RWPE2 (cell line): Measurements from ENCODE around the gene CHCHD6.
"Not testable (repeated sequence)": the region's sequence is repeated elsewhere in the genome, so short reads cannot be mapped to it uniquely, and the experiment has no call there.

Source experiments
- ATAC-seq: fragments of 200-7000 bp; cut with Tn5 transposase; 3 replicates; pipeline ENCODE4 v1.9.1; 2021; ENCODE audit warnings: low read depth
- DNase-seq: peaks from one replicate; pipeline ENCODE4 v3.0.0-alpha.2; 2020; ENCODE audit warnings: low spot score
- H3K27ac ChIP-seq: fragments of 450-650 bp; 2 replicates; pipeline ENCODE4 v1.5.1; 2017; ENCODE audit warnings: mild to moderate bottlenecking; ENCODE audit not compliant: poor library complexity, severe bottlenecking
- H3K27me3 ChIP-seq: fragments of 250-450 bp; sonication (Bioruptor Pico); 2 replicates; pipeline ENCODE4 v1.5.1; 2021; ENCODE audit warnings: mild to moderate bottlenecking, moderate library complexity; ENCODE audit not compliant: insufficient read depth, poor library complexity, severe bottlenecking
- H3K36me3 ChIP-seq: fragments of 250-450 bp; sonication (Bioruptor Pico); 2 replicates; pipeline ENCODE4 v1.5.1; 2020; ENCODE audit warnings: low read depth, mild to moderate bottlenecking, moderate library complexity
- H3K4me1 ChIP-seq: fragments of 250-450 bp; sonication (Bioruptor Pico); 2 replicates; pipeline ENCODE4 v1.5.1; 2021; ENCODE audit warnings: mild to moderate bottlenecking, moderate library complexity; ENCODE audit not compliant: insufficient read depth, poor library complexity, severe bottlenecking
- H3K4me3 ChIP-seq: fragments of 250-450 bp; sonication (Bioruptor Pico); 2 replicates; pipeline ENCODE4 v1.5.1; 2021; ENCODE audit warnings: mild to moderate bottlenecking, moderate library complexity; ENCODE audit not compliant: severe bottlenecking
- H3K9me3 ChIP-seq: fragments of 250-450 bp; sonication (Bioruptor Pico); 2 replicates; pipeline ENCODE4 v1.5.1; 2021; ENCODE audit warnings: mild to moderate bottlenecking, moderate library complexity; ENCODE audit not compliant: severe bottlenecking
- TF ChIP-seq, protein P1 (sequence below): fragments of 450-650 bp; IDR thresholded peaks from one replicate; pipeline ENCODE4 v1.5.1; 2017; ENCODE audit warnings: mild to moderate bottlenecking, moderate library complexity; ENCODE audit not compliant: poor library complexity, severe bottlenecking

CHCHD6 gene

DNA sequence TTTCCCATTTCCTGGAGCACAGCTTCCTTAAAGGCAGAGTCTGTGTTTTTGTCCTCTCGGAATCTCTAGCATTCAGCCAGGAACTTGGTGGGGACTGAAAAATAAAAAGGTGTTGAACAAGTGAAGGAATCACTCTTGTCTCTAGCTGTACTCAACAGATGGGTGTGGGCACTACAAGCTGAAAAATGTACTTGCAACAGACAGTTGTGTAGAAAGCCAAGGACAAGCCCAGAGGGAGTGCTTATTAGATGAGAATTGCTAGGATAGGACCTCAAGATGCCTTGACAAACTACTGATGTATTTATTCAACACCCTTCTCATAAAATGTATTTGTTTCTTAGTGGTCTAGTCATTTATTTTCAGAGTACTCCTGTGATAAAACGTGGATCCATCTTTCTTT lies 95.1 kb downstream of the CHCHD6 start:
- Histone ChIP-seq H3K9me3 (no peaks in the 10 kb centered on the region), H3K4me3 (no peak overlapping the region), H3K27ac (no peak overlapping the region), H3K36me3 (no peaks in the 10 kb centered on the region), H3K27me3 (no peaks in the 10 kb centered on the region), H3K4me1 (no peaks in the 10 kb centered on the region)
- ATAC-seq: no peak
- DNase-seq: no peak
- TF ChIP-seq, protein P1, sequence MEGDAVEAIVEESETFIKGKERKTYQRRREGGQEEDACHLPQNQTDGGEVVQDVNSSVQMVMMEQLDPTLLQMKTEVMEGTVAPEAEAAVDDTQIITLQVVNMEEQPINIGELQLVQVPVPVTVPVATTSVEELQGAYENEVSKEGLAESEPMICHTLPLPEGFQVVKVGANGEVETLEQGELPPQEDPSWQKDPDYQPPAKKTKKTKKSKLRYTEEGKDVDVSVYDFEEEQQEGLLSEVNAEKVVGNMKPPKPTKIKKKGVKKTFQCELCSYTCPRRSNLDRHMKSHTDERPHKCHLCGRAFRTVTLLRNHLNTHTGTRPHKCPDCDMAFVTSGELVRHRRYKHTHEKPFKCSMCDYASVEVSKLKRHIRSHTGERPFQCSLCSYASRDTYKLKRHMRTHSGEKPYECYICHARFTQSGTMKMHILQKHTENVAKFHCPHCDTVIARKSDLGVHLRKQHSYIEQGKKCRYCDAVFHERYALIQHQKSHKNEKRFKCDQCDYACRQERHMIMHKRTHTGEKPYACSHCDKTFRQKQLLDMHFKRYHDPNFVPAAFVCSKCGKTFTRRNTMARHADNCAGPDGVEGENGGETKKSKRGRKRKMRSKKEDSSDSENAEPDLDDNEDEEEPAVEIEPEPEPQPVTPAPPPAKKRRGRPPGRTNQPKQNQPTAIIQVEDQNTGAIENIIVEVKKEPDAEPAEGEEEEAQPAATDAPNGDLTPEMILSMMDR: no peak

DNA sequence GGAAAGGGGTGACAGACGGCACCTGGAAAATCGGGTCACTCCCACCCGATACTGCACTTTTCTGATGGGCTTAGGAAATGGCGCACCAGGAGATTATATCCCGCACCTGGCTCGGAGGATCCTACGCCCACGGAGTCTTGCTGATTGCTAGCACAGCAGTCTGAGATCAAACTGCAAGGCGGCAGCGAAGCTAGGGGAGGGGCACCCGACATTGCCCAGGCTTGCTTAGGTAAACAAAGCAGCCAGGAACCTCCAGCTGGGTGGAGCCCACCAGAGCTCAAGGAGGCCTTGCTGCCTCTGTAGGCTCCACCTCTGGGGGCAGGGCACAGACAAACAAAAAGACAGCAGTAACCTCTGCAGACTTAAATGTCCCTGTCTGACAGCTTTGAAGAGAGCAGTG lies 97.3 kb downstream of the CHCHD6 start:
- not testable (repeated sequence) for ATAC-seq, H3K4me3 ChIP-seq, H3K9me3 ChIP-seq, H3K27me3 ChIP-seq, H3K4me1 ChIP-seq, DNase-seq, H3K27ac ChIP-seq, H3K36me3 ChIP-seq

DNA sequence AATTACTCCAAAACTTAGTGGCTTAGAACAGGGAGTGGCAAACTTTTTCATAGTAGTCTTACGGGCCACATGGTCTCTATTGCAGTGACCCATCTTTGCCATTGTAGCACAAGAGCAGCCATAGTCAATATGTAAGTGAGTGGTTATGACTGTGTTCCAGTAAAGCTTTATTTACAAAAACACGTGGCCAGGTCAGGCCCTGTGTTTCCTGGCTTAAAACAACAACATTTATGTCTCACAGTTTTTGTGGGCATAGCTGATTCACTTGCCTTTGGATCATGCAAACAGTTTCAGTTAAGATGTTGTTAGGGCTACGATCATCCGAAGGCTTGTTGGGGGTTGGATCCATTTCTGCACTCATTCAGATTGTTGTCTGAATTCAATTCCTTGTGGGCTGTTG lies 103.8 kb downstream of the CHCHD6 start:
- no peak for ATAC-seq
- no peak for DNase-seq
- H3K36me3 ChIP-seq: no peaks in the 10 kb centered on the region
- H3K9me3 ChIP-seq: no peaks in the 10 kb centered on the region
- no peaks in the 10 kb centered on the region for H3K4me1 ChIP-seq
- TF ChIP-seq, protein P1: no peak
- no peaks in the 10 kb centered on the region for H3K27me3 ChIP-seq
- no peak overlapping the region for H3K4me3 ChIP-seq
- H3K27ac ChIP-seq: no peak overlapping the region

DNA sequence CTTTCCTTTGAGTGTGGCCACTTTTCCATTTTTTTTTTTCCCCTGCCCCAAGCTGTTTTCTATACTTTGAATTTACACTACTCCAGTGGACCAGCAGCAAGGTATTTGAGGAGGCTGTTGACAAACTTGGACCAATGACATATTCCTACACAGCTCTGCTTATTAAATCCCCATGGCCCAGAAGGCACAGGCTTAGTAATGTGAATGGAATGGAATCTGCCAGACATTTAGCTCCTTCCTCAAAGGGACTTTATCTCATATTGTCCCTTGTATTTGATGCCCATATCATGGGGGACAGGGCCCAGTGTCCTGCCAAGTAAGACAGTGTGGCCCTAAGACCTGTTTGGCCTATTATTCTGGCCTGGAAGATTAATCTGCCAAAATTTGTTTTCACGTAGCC lies 107.5 kb downstream of the CHCHD6 start:
- no peak overlapping the region for H3K4me3 ChIP-seq
- H3K27ac ChIP-seq: no peak overlapping the region
- DNase-seq (no peak), ATAC-seq (no peak)
- H3K9me3 ChIP-seq: no peaks in the 10 kb centered on the region
- no peaks in the 10 kb centered on the region for H3K4me1 ChIP-seq
- H3K27me3 ChIP-seq: no peaks in the 10 kb centered on the region
- TF ChIP-seq, protein P1: no peak
- H3K36me3 ChIP-seq: no peaks in the 10 kb centered on the region

DNA sequence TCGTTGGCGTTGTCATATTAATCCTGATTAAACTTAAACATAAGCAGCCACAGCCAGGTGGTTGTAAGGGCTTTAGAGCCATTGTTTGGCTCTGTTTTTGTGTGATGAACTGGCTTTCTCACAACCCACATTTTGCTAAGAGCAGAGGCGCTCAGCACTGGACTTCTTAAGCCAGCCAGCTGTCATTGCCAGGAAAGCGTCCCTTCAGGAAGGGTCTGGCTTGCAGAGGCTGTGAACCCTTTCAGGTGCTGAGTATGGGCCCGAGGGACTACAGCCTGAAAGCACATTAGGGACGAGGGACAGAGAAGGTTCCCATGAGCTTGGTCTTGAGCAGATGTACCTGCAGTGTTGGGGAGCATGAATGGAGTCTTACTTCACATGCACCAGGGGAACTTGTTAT lies 112.3 kb downstream of the CHCHD6 start:
- ATAC-seq (no peak), DNase-seq (no peak)
- TF ChIP-seq, protein P1: no peak
- Histone ChIP-seq H3K4me3 (no peak overlapping the region), H3K27me3 (no peaks in the 10 kb centered on the region), H3K4me1 (no peaks in the 10 kb centered on the region), H3K27ac (no peak overlapping the region), H3K36me3 (no peaks in the 10 kb centered on the region), H3K9me3 (no peaks in the 10 kb centered on the region)
